Osteocyte (in vitro differentiated cells): ENCODE data around the gene HOXA13. TPM values are rescaled to one million over a fixed set of nuclear protein-coding genes. Genes with fewer than 3 reads are reported as not detected.

ENCODE experiments used
- DNase-seq: peaks from one replicate; pipeline ENCODE4 v3.0.0; 2021; ENCODE audit warnings: mixed read lengths; ENCODE audit not compliant: unreplicated experiment; ENCODE audit errors: extremely low spot score
- H3K27ac Mint-ChIP-seq: one replicate; pipeline ENCODE4 v1.8.0; 2021; ENCODE audit warnings: mild to moderate bottlenecking, mixed read lengths; ENCODE audit not compliant: unreplicated experiment
- H3K27me3 Mint-ChIP-seq: one replicate; pipeline ENCODE4 v1.8.0; 2021; ENCODE audit warnings: mixed read lengths; ENCODE audit not compliant: unreplicated experiment
- H3K36me3 Mint-ChIP-seq: one replicate; pipeline ENCODE4 v1.8.0; 2021; ENCODE audit warnings: mixed read lengths; ENCODE audit not compliant: unreplicated experiment
- H3K4me1 Mint-ChIP-seq: one replicate; pipeline ENCODE4 v1.8.0; 2021; ENCODE audit warnings: mixed read lengths; ENCODE audit not compliant: unreplicated experiment
- H3K4me3 Mint-ChIP-seq: one replicate; pipeline ENCODE4 v1.8.0; 2021; ENCODE audit warnings: mild to moderate bottlenecking, moderate library complexity, mixed read lengths; ENCODE audit not compliant: unreplicated experiment
- H3K9me3 Mint-ChIP-seq: one replicate; pipeline ENCODE4 v1.8.0; 2021; ENCODE audit warnings: mixed read lengths; ENCODE audit not compliant: unreplicated experiment
- total RNA-seq: library from RNA; stranded (reverse); gene quantifications from 2 replicates; pipeline ENCODE4 v1.2.1, GENCODE V29; 2021
- TF ChIP-seq, protein P1 (sequence below): fragments of 200-600 bp; sonication (generic); IDR thresholded peaks from 2 replicates; pipeline ENCODE4 v1.5.0; 2021; ENCODE audit warnings: antibody characterized with exemption, mild to moderate bottlenecking, moderate library complexity

HOXA13 gene
- total RNA-seq, 1 donor from 2014 or later, result not detected

GRCh38 chr7:27148756-27149641 is 50.9 kb downstream of the HOXA13 start:
- H3K27ac Mint-ChIP-seq, result no peak overlapping the region
- peaks cover 2% of the 10 kb centered on the region for H3K36me3 Mint-ChIP-seq
- H3K27me3 Mint-ChIP-seq, result peaks cover 89% of the 10 kb centered on the region
- H3K4me3 Mint-ChIP-seq, result no peak overlapping the region
- TF ChIP-seq, protein P1, sequence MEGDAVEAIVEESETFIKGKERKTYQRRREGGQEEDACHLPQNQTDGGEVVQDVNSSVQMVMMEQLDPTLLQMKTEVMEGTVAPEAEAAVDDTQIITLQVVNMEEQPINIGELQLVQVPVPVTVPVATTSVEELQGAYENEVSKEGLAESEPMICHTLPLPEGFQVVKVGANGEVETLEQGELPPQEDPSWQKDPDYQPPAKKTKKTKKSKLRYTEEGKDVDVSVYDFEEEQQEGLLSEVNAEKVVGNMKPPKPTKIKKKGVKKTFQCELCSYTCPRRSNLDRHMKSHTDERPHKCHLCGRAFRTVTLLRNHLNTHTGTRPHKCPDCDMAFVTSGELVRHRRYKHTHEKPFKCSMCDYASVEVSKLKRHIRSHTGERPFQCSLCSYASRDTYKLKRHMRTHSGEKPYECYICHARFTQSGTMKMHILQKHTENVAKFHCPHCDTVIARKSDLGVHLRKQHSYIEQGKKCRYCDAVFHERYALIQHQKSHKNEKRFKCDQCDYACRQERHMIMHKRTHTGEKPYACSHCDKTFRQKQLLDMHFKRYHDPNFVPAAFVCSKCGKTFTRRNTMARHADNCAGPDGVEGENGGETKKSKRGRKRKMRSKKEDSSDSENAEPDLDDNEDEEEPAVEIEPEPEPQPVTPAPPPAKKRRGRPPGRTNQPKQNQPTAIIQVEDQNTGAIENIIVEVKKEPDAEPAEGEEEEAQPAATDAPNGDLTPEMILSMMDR, result no peak
- H3K4me1 Mint-ChIP-seq, result peaks cover 10% of the 10 kb centered on the region
- DNase-seq, result no peak
- H3K9me3 Mint-ChIP-seq, result no peaks in the 10 kb centered on the region

GRCh38 chr7:27148031-27148755 is 51.7 kb downstream of the HOXA13 start:
- Mint-ChIP-seq H3K36me3 (peaks cover 2% of the 10 kb centered on the region), H3K4me3 (no peak overlapping the region), H3K9me3 (no peaks in the 10 kb centered on the region), H3K27me3 (peaks cover 86% of the 10 kb centered on the region), H3K4me1 (peaks cover 10% of the 10 kb centered on the region), H3K27ac (no peak overlapping the region)
- TF ChIP-seq, protein P1, result no peak
- DNase-seq, result peak; percentile 73

- H3K36me3 Mint-ChIP-seq, result peaks cover 2% of the 10 kb centered on the region
- peaks cover 86% of the 10 kb centered on the region for H3K27me3 Mint-ChIP-seq
- H3K9me3 Mint-ChIP-seq, result no peaks in the 10 kb centered on the region
- H3K4me3 Mint-ChIP-seq, result no peak within 1 kb of the TSS
- H3K4me1 Mint-ChIP-seq, result peaks cover 14% of the 10 kb centered on the region
- no peak within 1 kb of the TSS for H3K27ac Mint-ChIP-seq
- DNase-seq, result no peak
- TF ChIP-seq, protein P1, result no peak
These were observed 52.5 kb downstream of the HOXA13 start, which contains the start of gene HOXA6 for GRCh38 chr7:27147199-27148030. TSS of gene HOXA6 (minus strand) at chr7:27147774. CDS start at chr7:27147749, 25 bp downstream.

- no peaks in the 10 kb centered on the region for H3K9me3 Mint-ChIP-seq
- H3K36me3 Mint-ChIP-seq, result peaks cover 2% of the 10 kb centered on the region
- peaks cover 13% of the 10 kb centered on the region for H3K4me1 Mint-ChIP-seq
- no peak overlapping the region for H3K4me3 Mint-ChIP-seq
- H3K27ac Mint-ChIP-seq, result no peak overlapping the region
- TF ChIP-seq, protein P1, result no peak
- peaks cover 85% of the 10 kb centered on the region for H3K27me3 Mint-ChIP-seq
- DNase-seq, result no peak
These were observed 53.2 kb downstream of the HOXA13 start for GRCh38 chr7:27146491-27147198.
